ENCODE results near the gene TMTC2. TPM values are rescaled to one million over a fixed set of nuclear protein-coding genes. Genes with fewer than 3 reads are reported as not detected.

The TMTC2 gene
- total RNA-seq, 6 experiments from 2014 or later: 0.74 to 1.9 (median 0.96) TPM

DNA sequence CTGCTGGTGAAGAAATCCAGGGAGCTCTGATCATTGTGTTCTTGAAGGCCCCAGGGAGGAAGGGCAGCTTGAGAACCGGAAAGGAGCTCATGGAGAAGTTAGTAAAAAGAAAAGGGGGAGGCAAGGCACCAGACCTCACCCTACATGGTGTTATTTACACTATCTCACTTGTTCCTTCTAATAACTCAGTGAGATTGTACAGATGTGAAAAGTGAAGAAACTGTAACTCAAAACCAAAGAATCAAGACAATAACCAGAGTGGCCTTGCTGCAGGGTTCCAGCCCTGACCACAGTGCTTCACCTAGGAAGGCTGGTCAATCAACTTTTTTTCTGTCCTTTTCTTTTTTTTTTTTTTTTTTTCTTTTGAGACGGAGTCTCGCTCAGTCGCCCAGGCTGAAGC, 353.6 kb downstream of the TMTC2 start:
- DNase-seq (no peak), ATAC-seq (no peak)
- no peak for TF ChIP-seq POLR2A (IDR thresholded peaks at IDR 0.05)
- TF ChIP-seq CTCF (IDR thresholded peaks at IDR 0.05): no peak
- Histone ChIP-seq H3K4me1 (no peaks in the 10 kb centered on the region), H3K4me3 (no peak overlapping the region), H3K36me3 (no peaks in the 10 kb centered on the region), H3K27me3 (no peaks in the 10 kb centered on the region), H3K9me3 (no peaks in the 10 kb centered on the region), H3K27ac (no peak overlapping the region)
- intact Hi-C loops (cut with DNase I): no loop called here
- 88% methylated on average over 3 of the region's 4 CpGs for WGBS (ENCODE audit: insufficient coverage, low coverage, low lambda C conversion rate, missing lambda C conversion rate)

- Histone ChIP-seq H3K36me3 (no peaks in the 10 kb centered on the region), H3K9me3 (no peaks in the 10 kb centered on the region), H3K4me3 (no peak overlapping the region), H3K4me1 (no peaks in the 10 kb centered on the region), H3K27me3 (no peaks in the 10 kb centered on the region), H3K27ac (no peak overlapping the region)
- DNase-seq (no peak), ATAC-seq (no peak)
- intact Hi-C loops (cut with DNase I): no loop called here
- TF ChIP-seq POLR2A (IDR thresholded peaks at IDR 0.05): no peak
- no peak for TF ChIP-seq CTCF (IDR thresholded peaks at IDR 0.05)
- 89% methylated on average over 2 of the region's 2 CpGs for WGBS (ENCODE audit: insufficient coverage, low coverage, low lambda C conversion rate, missing lambda C conversion rate)
Observed at GRCh38 chr12:83040991-83041390, 354.3 kb downstream of the TMTC2 start.

DNA sequence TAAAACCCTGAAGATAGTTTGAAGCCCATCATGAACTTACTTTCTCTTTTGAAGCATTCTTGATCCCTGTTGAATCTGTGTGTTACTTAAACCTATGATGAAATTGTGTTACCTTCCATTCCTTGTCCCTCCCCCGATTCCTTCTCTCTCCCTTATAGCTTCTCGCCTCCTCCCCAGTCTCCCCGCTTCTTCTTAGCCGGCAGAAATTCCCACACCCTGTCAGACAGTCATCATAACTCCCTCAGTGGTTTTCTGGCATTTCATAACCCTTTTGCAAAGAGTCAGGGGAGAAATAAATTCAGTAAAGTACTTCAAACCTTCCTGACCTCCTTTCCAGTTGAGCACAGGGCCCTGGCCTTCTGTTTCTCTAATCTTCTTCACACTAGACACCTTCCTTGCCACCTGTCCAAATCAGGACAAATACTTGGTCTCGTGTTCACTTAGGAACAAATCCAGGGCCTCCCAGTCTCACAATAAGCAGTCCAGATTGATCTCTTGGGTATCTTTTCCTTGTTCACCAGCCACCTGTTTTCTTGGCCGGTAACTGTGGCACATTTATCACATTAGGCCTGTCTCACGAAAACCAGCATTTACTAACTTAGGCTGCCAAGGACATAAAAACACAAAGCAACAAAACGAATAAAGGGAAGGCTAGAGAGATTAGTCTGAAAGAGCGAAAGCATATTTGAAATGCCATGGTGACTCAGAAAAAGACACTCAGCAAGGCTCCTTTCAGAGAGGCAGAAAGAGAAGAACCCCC, 355.9 kb downstream of the TMTC2 start:
- intact Hi-C loops (cut with DNase I): no loop called here
- H3K27ac ChIP-seq: no peak overlapping the region
- DNase-seq: no peak
- no peak overlapping the region for H3K4me3 ChIP-seq
- TF ChIP-seq POLR2A (IDR thresholded peaks at IDR 0.05) (no peak), CTCF (IDR thresholded peaks at IDR 0.05) (no peak)
- H3K4me1 ChIP-seq: no peaks in the 10 kb centered on the region
- H3K9me3 ChIP-seq: no peaks in the 10 kb centered on the region
- ATAC-seq: no peak
- H3K27me3 ChIP-seq: no peaks in the 10 kb centered on the region
- H3K36me3 ChIP-seq: no peaks in the 10 kb centered on the region
- WGBS (ENCODE audit: insufficient coverage, low coverage, low lambda C conversion rate, missing lambda C conversion rate): 70% methylated on average over 7 of the region's 9 CpGs

- Histone ChIP-seq H3K4me1 (no peaks in the 10 kb centered on the region), H3K27me3 (no peaks in the 10 kb centered on the region), H3K4me3 (no peak overlapping the region), H3K9me3 (no peaks in the 10 kb centered on the region), H3K27ac (no peak overlapping the region), H3K36me3 (no peaks in the 10 kb centered on the region)
- 50% methylated on average over 1 of the region's 1 CpG for WGBS (ENCODE audit: insufficient coverage, low coverage, low lambda C conversion rate, missing lambda C conversion rate)
- DNase-seq: no peak
- TF ChIP-seq POLR2A (IDR thresholded peaks at IDR 0.05) (no peak), CTCF (IDR thresholded peaks at IDR 0.05) (no peak)
- ATAC-seq: no peak
- intact Hi-C loops (cut with DNase I): no loop called here
Observed at GRCh38 chr12:83044736-83045135, 358.0 kb downstream of the TMTC2 start.
